GM18907 (cell line): ENCODE results near the gene PRR23E.

Experiments
- ATAC-seq: cut with Tn5 transposase; IDR thresholded peaks from one replicate; pipeline ENCODE4 v1.9.1; 2021; ENCODE audit warnings: mild to moderate bottlenecking, moderate library complexity; ENCODE audit not compliant: unreplicated experiment

Gene PRR23E

DNA sequence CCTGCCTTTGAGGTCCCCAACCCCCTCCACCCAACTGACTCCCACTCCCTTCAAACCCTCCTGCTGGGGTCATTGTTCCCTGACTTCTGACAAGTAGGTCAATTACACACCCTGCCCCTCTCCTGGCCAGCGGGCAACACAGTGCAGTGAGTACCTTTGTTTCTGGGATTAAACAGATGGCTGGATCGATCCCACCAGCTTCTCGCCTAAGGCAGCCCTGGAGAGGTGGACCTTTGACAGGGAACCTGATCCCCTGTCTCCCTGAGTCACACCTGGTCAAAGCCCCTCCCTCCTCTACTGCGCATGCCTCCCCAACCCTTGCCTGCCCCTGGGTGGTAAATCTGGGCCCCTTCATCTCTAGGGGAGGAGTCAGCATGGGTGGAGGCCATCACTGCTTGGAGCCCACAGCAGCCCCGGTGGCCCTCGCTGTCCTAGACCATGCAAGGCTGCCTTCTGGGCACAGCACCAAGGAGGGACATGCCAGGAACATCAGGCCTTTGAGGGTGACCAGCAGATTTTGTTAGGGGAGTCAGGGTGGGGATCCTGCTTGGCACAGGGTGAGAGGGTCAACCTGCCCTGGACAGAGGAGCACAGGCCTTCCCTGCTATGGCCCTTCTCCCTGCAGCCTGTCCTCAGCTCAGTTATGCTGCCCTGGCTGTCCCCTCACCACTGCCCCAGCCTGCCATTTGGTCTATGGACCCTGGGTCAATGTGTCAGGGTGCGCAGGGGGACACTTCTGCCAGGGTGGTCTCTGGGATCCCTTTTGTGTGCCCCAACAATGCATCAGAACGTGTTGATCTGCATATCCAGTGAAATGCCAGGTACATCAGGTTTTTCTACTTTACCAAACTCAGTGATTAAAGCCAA lies 9.8 kb upstream of the PRR23E start:
- no peak for ATAC-seq

DNA sequence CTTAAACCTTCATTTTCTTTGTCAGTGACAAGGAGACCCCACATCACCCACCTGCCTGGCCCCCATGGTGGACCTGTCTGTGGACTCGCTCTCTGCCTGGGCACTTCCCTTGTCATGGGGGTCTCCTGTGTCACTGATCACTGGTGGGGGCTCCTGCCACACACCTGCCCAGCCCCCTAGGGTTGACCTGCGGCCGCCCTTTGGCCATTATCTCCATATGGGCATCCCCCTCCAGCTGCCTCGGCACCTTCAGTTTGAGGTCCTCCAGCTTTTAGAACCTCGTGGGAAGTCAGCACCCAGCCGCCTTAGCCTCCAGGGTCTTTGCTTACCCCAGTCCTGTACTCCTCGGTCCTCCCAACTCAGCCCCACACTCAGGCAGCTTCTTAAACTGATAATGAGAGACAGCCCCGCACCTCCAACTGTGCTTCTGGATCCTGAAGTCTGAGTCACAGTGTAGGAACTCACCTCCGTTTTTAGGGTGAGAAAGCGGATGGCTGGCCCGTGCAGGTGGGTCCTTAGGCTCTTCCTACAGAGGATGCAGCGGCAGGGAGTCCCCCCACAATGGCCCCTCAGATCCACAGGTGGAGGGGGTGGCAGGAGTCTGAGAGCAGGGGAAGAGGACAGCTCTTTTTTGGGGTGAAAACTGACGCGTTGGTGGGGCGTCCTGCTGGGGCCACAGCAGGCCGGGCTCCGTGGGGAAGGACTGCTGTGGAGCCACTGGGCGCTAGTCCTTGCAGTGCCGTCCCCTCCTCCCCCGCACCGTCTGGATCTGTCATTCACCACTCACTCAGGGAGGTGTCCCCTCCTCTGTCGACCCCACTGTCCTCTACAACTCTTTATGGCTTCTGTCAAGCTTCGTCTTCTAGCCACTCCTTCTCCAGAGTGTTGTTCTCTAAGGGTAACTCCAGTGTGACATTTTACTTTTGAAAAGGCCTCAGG lies 8.7 kb upstream of the PRR23E start:
- no peak for ATAC-seq

DNA sequence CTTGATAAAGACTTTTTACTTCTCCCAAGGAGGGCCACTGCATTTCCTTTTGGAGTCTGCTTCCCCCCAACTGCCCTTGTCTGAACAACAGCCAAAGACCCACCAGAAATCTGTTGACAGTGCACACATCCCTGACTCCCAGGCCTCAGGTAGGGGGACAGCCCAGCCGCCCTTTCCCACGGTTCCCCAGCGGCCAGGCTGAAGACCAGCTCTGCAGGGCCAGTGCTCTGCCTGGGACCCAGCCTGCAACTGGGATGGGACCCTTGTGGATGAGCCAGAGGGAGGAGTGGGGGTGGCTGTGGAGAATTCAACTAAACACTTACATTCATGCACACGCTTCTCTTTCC lies 8.1 kb upstream of the PRR23E start:
- no peak for ATAC-seq

DNA sequence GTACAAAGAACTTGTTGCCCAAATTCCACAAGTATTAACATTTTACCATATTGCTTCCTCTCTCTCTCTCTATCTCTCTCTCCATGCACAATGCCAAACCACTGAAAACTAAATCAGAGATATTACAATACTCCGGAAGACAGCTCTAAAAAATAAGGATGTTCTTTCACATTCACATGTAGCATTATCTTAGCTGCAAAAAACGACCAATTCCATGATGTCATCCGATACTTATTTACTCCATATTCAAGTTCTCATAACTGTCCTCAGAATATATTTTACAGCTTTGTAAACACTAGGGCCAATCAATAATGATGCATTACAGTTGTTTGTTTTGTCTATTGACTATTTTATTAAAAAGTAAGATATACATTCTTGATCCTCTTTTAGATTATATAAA lies 7.7 kb upstream of the PRR23E start:
- no peak for ATAC-seq

DNA sequence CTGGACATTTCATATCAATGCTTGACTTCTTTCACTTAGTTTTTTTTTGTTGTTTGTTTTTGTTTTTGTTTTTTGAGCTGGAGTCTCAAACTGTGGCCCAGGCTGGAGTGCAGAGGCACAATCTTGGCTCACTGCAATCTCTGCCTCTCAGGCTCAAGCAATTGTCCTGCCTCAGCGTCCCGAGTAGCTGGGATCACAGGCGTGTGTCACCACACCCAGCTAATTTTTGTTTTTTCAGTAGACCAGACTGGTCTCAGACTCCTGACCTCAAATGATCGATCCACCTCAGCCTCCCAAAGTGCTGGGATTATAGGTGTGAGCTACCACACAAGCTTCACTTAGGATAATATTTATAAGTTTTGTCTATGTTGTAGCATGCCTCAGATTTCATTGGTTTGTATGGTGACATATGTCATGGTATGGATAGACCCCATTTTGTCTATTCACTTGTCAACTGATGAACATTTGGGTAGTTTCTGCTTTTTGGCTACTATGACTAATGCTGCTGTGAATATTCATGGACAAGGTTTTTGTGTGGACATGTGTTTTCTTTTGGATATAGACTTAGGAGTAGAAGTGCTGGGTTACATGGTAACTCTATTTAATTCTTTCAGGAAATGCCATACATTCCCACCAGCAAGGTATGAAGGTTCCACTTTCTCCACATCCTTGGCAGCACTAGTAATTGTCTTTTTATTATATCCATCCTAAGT lies 6.8 kb upstream of the PRR23E start:
- no peak for ATAC-seq

DNA sequence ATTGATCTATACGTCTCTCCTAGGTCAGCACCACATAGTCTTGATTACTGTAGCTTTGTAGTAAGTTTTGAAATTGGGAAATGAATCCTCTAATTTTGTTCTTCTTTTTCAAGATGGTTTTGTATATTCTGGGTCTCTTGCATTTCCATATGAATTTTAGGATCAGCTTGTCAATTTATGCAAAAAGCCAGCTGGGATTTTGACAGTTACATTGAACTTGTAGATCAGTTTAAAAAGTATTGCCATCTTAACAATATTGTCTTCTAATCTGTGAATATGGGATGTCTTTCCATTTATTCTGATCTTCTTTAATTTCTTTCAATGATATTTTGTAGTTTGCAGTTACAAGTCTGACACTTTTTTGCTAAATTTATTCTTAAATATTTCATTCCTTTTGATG lies 5.6 kb upstream of the PRR23E start:
- no peak for ATAC-seq

DNA sequence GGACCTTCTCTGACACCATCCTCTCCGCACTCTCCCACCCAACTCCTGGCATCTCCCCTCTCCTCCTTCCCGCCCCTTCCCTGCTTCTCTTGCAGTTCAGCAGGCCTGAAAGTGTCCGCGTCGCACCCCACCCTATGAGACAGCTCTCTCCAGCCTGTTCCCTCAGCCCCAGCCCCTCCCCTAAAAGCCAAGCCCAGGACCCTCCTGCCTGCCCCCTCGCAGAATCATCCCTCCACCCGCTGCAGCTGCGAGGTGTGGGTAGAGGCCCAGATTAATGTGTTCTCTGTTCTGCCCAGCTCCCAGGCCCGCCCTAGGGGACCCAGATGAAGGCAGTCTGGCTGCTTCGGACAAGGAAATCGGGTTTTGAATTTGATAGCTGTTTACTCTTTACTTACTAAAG lies 410 bp downstream of the PRR23E start:
- no peak for ATAC-seq

DNA sequence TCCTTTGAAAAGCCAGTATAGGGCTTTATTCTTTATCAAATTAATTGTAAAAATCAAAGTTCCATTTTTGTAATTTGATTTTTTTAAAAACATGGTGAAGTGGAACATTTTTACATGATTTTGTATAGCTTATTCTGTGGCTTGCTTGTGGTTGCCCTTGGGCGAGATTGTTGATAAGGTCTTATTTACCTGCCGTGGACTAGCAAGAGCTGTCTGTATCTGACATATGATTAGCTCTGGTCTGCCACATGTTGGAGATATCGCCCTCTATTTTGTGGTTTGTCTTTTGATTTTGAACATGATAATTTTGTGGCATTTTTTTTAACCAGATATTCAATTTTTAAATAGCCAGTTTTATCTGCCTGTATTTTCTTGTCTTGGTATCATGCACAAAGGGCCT lies 844 bp downstream of the PRR23E start:
- no peak for ATAC-seq

DNA sequence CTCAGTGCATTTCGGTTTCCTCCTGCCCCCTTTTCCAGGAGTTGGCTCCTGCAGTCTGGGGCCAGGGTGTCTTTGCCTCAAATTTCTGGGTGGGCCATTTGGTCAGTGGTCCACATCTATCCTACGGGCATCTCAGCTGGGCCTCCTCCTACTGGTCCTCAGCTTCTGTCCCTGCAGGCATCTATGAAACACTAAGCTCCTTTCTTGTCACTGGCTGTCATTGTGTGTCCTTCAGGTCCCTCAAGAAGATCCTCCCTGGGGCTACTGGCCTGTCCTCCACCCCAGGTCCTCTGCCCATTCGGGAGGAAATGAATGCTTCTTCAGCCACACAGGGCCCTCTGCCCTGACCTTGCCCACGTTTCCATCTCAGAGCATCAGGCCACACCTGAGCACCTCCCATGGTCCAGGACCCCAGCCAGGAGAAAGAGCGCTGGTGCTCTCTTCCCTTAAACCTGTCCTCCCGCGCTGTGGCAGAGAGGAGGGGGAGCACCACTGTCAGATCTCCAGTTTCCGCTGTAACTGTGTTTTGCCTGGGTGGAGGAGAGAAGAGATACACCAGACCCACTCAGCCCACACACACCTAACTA lies 1.8 kb downstream of the PRR23E start:
- no peak for ATAC-seq

DNA sequence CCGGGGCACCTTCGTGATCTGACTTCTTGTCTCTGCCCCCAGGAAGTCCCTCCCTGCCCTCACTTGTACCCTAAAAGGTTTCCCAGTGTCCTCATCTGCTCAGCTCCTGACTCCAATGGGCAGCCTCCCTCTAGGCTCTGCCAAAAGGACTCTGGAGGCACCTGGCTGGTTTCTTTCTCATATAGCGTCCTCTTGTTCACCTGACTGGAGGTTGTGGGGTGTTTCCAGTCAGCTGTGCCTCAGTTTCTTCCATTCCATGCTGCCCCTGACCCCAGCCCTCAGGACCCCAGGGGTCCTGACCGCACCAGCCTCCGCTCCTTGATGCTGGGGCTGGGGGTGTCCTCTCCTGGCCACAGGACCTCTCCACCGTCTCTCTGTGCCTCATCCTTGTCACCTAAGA lies 2.5 kb downstream of the PRR23E start:
- no peak for ATAC-seq

DNA sequence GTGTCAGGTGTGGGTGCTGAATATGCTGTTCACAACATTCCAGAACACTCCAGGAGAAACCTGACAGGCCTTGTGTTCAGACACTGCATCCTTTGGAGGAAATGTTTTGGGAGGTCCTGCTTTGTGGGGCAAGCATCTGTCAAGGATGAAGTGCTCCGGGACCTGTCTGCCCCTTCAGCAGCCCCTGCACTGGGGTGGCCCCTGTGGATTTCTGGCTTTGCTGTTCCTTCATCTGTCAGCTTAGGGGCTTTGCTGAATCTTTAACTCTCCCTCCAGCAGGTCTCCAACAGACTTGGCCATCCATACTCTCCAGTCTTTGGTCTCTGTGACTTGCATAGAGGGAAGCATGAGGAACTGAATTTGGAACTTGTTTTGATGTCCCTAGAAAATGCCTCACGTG lies 3.1 kb downstream of the PRR23E start:
- ATAC-seq: no peak

DNA sequence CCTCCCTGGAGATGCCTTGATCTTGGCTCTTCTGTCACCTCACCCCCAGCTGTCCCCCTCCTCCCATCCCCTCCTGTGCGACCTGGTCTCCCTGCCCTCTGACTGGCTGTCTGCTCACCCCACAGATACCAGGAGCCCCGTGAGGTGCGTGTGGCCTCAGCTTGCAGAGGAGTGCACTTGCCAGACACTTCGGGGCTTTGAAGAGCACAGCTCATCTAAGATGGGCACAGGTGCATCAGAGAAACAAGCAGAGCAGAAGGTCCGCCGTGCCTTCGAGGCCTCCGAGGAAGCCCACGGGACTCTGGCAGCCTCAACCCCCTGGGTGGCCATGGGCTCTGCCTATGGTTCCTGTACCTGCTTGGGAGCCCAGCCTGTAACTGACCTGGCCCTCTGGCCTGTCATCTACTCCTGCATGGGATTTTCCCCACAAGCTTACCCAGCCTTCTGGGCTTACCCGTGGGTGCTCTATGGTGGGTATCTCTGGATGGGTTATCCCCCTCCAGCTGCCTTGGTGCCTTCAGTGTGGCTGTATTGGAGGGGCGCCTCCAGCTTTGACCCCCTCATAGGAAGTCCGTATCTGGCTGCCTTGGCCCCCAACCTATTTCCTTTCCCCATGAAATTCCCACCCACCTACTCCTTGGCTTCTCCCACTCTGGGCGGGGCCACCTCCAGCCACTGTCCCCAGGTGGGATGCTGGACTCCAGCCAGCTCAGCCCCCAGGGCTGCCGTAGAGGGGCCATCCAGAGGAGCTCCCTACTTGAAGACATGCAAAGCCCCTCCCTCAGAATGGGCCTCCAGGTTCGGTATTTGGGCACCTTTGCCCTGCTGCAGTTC lies 3.8 kb downstream of the PRR23E start:
- ATAC-seq: no peak

DNA sequence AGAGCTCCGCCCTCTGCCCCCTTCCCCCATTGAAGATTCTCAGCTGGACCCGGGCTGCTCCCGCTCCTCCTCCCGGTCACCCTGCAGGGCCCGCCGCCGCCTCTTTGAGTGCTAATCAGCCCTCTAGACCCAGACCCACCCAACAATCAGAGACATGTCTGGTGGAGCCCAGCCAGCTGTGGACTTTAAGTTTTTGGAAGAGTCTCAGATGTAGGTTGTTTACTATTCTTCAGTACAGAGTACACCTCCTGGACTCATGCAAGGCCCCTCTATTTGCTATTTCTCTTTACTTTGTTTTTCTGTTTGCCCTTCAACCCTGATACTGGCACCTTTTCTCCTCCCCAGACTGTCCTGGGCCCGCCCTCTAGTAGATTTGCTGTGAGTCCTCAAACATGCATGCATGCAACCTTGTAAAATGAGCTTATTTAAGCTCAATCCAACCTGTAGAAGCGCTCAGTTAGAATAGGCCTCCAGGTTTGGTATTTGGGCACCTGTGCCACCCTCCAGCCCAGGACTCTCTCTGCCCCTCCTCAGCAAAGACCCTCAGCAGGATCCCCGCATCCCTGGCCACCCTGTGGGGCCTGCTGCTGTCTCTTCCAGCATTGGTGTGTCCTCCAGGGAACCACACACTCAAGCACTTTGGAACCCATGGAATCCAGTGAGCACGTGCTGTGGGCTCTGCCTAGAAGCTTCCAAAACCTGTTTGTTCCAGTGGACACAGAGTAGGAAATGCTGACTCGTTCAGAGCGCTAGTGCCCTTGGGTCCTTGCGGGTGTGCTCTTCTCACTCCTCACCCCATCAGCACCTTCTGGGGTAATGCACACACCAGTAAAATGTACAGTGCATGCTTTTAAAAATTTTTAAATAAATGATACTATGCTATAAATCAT lies 4.6 kb downstream of the PRR23E start:
- no peak for ATAC-seq

DNA sequence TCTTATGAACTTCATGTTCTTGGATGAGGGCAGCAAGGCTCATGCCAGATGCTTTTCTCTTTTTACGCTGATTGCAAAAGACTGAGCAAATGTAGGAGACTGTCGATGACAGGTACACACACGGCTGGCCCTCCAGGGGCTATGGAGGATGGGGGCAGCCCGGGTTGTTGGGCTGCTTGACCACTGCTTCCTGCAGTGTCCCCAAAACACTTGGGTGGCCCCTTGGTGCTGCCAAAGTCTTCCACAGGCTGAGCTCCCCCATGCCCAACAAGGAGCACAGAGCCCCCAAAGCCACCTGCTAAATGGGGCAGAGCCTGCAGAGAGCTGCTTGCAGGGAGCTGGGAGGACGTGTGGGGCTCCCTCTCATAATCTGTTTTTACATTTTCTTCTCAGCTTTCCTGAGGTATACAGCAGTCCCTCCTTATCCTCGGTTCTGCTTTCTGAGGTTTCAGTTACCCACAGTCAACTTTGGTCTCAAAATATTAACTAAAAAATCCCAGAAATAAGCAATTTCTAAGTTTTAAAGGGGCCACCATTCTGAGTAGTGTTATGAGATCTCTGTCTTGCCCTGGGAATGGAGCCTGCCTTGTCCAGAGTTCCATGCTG lies 7.3 kb downstream of the PRR23E start:
- ATAC-seq: no peak

DNA sequence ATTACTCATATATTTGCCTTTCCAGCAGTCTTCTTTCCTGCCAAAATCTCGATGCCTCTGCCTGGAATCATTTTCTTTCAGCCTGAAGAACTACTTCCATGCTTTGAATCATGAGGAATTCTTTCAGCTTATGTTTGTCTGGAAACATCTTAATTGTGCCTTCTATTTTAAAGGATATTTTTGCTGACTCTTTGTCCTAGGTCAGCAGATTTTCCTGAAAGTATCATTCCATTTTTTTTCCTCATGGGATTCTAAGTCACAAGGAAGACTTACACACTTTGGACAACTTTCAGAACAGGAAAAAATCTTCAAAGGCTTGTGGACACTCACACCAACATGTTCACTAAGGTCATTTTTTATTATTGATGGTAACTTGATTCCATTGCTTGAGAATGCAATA lies 10.1 kb downstream of the PRR23E start:
- no peak for ATAC-seq

DNA sequence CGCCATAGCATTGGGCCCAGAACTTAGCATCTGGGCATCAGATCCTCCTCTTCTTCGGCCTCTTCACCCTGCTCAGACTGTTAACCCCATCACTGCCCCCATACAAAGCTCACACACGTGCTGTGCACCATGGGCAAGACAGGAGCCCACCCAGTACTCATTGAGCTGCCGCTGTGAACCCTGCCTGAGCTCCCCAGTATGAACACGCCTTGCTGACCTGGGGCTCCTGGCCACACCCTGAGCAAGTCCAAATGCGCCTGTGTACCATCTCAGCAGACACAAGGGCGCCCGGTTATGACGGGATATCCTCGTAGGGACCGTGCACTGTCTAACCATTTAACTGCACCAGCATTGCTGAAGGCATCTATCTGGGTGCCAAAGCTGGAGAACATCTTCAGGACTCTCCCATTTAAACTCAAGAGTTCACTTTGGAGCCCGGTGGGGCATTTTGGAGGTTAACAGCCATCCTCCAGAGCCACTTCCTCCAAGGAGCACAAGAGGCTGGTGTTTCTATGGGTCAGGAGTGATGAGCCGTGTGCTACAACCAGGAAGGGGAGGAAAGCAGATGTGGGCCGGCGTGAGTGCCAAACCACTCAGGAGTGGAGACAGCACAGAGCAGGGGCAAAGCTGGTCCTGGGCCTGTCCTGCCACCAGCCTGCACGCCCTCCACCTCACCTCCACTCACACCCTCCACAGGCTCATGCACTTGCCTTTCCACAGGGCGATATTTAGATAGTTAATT lies 12.1 kb downstream of the PRR23E start:
- ATAC-seq: no peak

DNA sequence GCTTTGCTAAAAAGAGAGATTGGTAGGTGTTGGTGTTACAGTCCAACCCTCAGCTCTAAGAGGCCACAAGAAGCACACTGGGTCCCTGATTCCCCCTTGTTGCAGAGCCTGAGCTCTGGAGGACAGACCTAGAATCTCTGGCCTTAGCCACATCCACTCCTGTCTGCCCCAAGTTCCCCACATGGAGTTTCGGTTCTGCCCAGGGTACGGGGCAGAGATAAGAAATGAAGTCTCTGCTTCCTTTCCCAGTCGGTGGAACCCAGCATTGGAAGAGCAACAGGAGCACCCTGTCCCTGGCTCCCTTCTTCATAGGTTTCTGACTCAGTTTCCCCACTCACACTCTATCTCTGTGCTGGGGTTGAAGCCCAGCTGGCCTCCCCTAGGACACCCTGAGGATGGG lies 13.2 kb downstream of the PRR23E start:
- no peak for ATAC-seq
